Loucy (cell line): ENCODE measurements around the gene SUGP1.

ENCODE experiments used
- EZH2phosphoT487 ChIP-seq: fragments of 200-600 bp; IDR thresholded peaks from 2 replicates; pipeline ENCODE4 v1.6.1; 2018; ENCODE audit warnings: antibody characterized with exemption, mild to moderate bottlenecking, moderate library complexity, borderline replicate concordance
- TF ChIP-seq, protein P1 (sequence below): fragments of 200-600 bp; sonication (generic); conservative IDR thresholded peaks from 2 replicates; pipeline ENCODE4 v1.5.1; 2014; ENCODE audit warnings: mild to moderate bottlenecking, antibody characterized with exemption, low read length

GRCh38 chr19:19271828-19272599 lies 48.3 kb downstream of the SUGP1 start:
- TF ChIP-seq, protein P1, sequence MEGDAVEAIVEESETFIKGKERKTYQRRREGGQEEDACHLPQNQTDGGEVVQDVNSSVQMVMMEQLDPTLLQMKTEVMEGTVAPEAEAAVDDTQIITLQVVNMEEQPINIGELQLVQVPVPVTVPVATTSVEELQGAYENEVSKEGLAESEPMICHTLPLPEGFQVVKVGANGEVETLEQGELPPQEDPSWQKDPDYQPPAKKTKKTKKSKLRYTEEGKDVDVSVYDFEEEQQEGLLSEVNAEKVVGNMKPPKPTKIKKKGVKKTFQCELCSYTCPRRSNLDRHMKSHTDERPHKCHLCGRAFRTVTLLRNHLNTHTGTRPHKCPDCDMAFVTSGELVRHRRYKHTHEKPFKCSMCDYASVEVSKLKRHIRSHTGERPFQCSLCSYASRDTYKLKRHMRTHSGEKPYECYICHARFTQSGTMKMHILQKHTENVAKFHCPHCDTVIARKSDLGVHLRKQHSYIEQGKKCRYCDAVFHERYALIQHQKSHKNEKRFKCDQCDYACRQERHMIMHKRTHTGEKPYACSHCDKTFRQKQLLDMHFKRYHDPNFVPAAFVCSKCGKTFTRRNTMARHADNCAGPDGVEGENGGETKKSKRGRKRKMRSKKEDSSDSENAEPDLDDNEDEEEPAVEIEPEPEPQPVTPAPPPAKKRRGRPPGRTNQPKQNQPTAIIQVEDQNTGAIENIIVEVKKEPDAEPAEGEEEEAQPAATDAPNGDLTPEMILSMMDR = no peak
- TF ChIP-seq EZH2phosphoT487 = no peak
